PFSK-1 (cell line): Measurements from ENCODE around the gene RGS7.

Experiments used
- FOXP2 ChIP-seq: optimal IDR thresholded peaks from 2 replicates; pipeline ENCODE3; 2011; ENCODE audit warnings: borderline replicate concordance, control low read depth, inconsistent platforms; ENCODE audit not compliant: insufficient read depth; ENCODE audit errors: extremely low read length, extremely low read depth
- POLR2AphosphoS5 ChIP-seq: IDR thresholded peaks from 2 replicates; pipeline ENCODE4 v1.6.1; 2012; ENCODE audit warnings: low read depth, mild to moderate bottlenecking, control low read depth, low read length, moderate library complexity
- REST ChIP-seq, 2 experiments: IDR thresholded peaks; 2 replicates each; pipeline versions ENCODE4 v1.6.1 to v1.8.0; 2011 to 2012; ENCODE audit warnings: low read depth in 2 of 2, low read length in 2 of 2, control low read depth in 1 of 2, inconsistent platforms in 1 of 2, mild to moderate bottlenecking in 1 of 2, moderate library complexity in 1 of 2; ENCODE audit not compliant: insufficient read depth in 1 of 2
- SIN3A ChIP-seq: IDR thresholded peaks from 2 replicates; pipeline ENCODE4 v1.6.1; 2012; ENCODE audit warnings: mild to moderate bottlenecking, low read length, moderate library complexity, borderline replicate concordance; ENCODE audit not compliant: insufficient read depth
- TAF1 ChIP-seq: IDR thresholded peaks from 2 replicates; pipeline ENCODE4 v1.6.1; 2012; ENCODE audit warnings: low read length, control low read depth, borderline replicate concordance; ENCODE audit not compliant: insufficient read depth

GRCh38 chr1:241275981-241276380 is 81.0 kb downstream of the RGS7 start:
- TF ChIP-seq SIN3A = no peak
- no peak for TF ChIP-seq POLR2AphosphoS5
- TF ChIP-seq REST (IDR thresholded peaks at IDR 0.05; ENCODE audit: insufficient read depth in 1 of 2, low read depth in 2 of 2, low read length in 2 of 2) = no peak
- no peak for TF ChIP-seq TAF1
- no peak for TF ChIP-seq FOXP2
